Pancreas (tissue), 10 donors: ENCODE measurements around the gene SMARCD1. TPM values are rescaled to one million over a fixed set of nuclear protein-coding genes. Genes with fewer than 3 reads are reported as not detected.

Experiments
- ATAC-seq, 4 donors: fragments of 200-7000 bp; cut with Tn5 transposase; one replicate each; pipeline versions ENCODE4 v1.8.0 to v1.9.1; 2020; ENCODE audit warnings: mild to moderate bottlenecking in 4 of 4, moderate library complexity in 4 of 4
- DNase-seq, 6 donors: peaks; one replicate each; pipeline ENCODE4 v3.0.0-alpha.2; 2020
- FAIRE-seq: peaks from 2 replicates; lab custom pipeline; 2012; peaks lifted over from hg19 to GRCh38; lab: Jason Lieb, UNC
- H3K27ac ChIP-seq, 4 donors: fragments of 200-600 bp; sonication (generic); 1 replicate in 3 of 4; 2 replicates in 1 of 4; pipeline versions ENCODE4 v1.5.0 to v1.8.0; 2020
- H3K27me3 ChIP-seq, 4 donors: fragments of 200-600 bp; one replicate each; pipeline ENCODE4 v1.8.0; 2021
- H3K36me3 ChIP-seq, 3 donors: fragments of 200-600 bp; sonication (generic) in 1 of 3; one replicate each; pipeline versions ENCODE4 v1.5.0 to v1.8.0; 2020 to 2021
- H3K4me1 ChIP-seq, 3 donors: fragments of 200-600 bp; one replicate each; pipeline ENCODE4 v1.8.0; 2021
- H3K4me3 ChIP-seq, 4 donors: fragments of 200-600 bp; sonication (generic) in 2 of 4; one replicate each; pipeline versions ENCODE4 v1.5.0 to v1.8.0; 2020 to 2021
- H3K9me3 ChIP-seq, 4 donors: fragments of 200-600 bp; one replicate each; pipeline ENCODE4 v1.8.0; 2021
- CTCF ChIP-seq, 4 donors: fragments of 200-600 bp; sonication (generic) in 3 of 4; IDR thresholded peaks; one replicate each; pipeline versions ENCODE4 v1.5.0 to v1.8.0; 2021; ENCODE audit warnings: antibody characterized with exemption in 4 of 4
- WGBS, 2 donors: extraction: QIAGEN DNeasy Blood & Tissue Kit; methylation state at CpG; one replicate each; pipeline ENCODE4 v1.1.7; 2013; 5-methylcytosine and 5-hydroxymethylcytosine counted together
- intact Hi-C, 3 donors: fragments of 100-400 bp; cut with DNase I; formaldehyde crosslinking; loops; one replicate each; pipeline versions ENCODE4 v1.11.1 to v1.14.2; 2022
- polyA plus RNA-seq, 2 donors: library from polyadenylated mRNA; stranded (reverse); fragments of 200-250 nt; gene quantifications; one replicate each; pipeline ENCODE4 v1.2.3, GENCODE V29; 2013
- total RNA-seq, 6 donors: library from RNA; stranded (reverse); fragmentation: NEBNext Ultra II Directional in 4 of 6; extraction: Animal tissue kit (Norgen Biotek cat#: 25700) in 4 of 6; gene quantifications; one replicate each; pipeline versions ENCODE4 v1.2.1 to v1.2.4, GENCODE V29; 2021 to 2023
- donor health status: healthy with polysubstance abuse.
- donor health status: DM: no; HTN: no; CAD: no; lungs with moderate emphysema.
- donor health status: DM: no; HTN: no; CAD: no.
- donor health status: control.
- donor health status: control.
- donor health status: Bipolar disorder and iron deficiency.
- donor health status: DM: yes; HTN: yes; CAD: no.
- donor health status: DM: no; HTN: no; CAD: no.
- donor health status: DM: no; HTN: no; CAD: no.
- donor health status: DM: yes; HTN: yes; CAD: no.

SMARCD1 gene
- total and polyA plus RNA-seq, 8 donors = 12.5 to 22.8 (median 15.4) TPM

DNA sequence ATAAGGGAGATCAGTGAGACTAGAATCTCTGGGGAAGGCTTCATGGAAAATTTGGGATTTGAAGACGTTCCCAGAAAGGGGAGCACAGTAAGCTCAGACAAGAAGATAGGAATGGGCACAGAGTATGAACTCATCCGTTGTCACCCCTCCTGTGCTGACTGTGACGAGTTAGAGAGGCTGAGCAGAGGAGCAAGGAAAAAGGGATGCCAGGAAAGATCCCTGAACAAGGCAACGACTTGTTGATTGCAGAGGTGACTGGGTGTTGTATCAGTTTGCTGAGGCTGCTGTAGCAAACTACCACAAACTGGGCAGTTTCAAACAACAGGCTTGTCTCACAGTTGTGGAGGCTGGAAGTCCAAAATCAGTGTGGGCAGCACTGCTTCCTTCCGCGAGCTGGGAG is 12.8 kb downstream of the SMARCD1 start:
- peaks cover 8 to 66% (median 50%) of the 10 kb centered on the region in 3 donors for H3K36me3 ChIP-seq
- 88% methylated on average over 6 of the region's 6 CpGs for WGBS, 2 donors
- no peak for FAIRE-seq

GRCh38 chr12:50099302-50100008 is 14.3 kb downstream of the SMARCD1 start:
- DNase-seq (no peak), FAIRE-seq (no peak), ATAC-seq (no peak)
- Histone ChIP-seq H3K27me3 (no peaks in the 10 kb centered on the region), H3K9me3 (no peaks in the 10 kb centered on the region), H3K27ac (no peak overlapping the region), H3K4me3 (no peak overlapping the region), H3K4me1 (peaks cover 5 to 10% (median 5%) of the 10 kb centered on the region in 3 donors), H3K36me3 (peaks cover 8 to 54% (median 36%) of the 10 kb centered on the region in 3 donors)
- no peak for TF ChIP-seq CTCF (IDR thresholded peaks at IDR 0.05)
- WGBS, 2 donors = 83 to 91% methylated on average over 5 of the region's 5 CpGs
- intact Hi-C loops = loop anchor here in 1 of 3 donors (10.0 kb wide), 1 partner anchor 75 kb away; no protein-coding TSS in a partner anchor

More for the DNA sequence above, 12.8 kb downstream of the SMARCD1 start:
- no peak overlapping the region for H3K27ac ChIP-seq
- no peaks in the 10 kb centered on the region for H3K27me3 ChIP-seq
- TF ChIP-seq CTCF (IDR thresholded peaks at IDR 0.05) = no peak
- intact Hi-C loops = loop anchor here in 1 of 3 donors (10.0 kb wide), 1 partner anchor 77 kb away; no protein-coding TSS in a partner anchor
- DNase-seq = no peak
- H3K4me3 ChIP-seq = no peak overlapping the region
- no peaks in the 10 kb centered on the region for H3K4me1 ChIP-seq
- no peak for ATAC-seq
- no peaks in the 10 kb centered on the region for H3K9me3 ChIP-seq

GRCh38 chr12:50100561-50100960 is 15.4 kb downstream of the SMARCD1 start:
- Histone ChIP-seq H3K4me3 (no peak overlapping the region), H3K27ac (no peak overlapping the region), H3K27me3 (no peaks in the 10 kb centered on the region), H3K4me1 (peaks cover 5 to 10% (median 6%) of the 10 kb centered on the region in 3 donors), H3K9me3 (no peaks in the 10 kb centered on the region), H3K36me3 (peaks cover 8 to 43% (median 29%) of the 10 kb centered on the region in 3 donors)
- DNase-seq = no peak
- WGBS, 2 donors = 81 to 85% methylated on average over 3 of the region's 3 CpGs
- no peak for ATAC-seq
- no peak for TF ChIP-seq CTCF (IDR thresholded peaks at IDR 0.05)
- intact Hi-C loops = no loop called here
- FAIRE-seq = no peak

DNA sequence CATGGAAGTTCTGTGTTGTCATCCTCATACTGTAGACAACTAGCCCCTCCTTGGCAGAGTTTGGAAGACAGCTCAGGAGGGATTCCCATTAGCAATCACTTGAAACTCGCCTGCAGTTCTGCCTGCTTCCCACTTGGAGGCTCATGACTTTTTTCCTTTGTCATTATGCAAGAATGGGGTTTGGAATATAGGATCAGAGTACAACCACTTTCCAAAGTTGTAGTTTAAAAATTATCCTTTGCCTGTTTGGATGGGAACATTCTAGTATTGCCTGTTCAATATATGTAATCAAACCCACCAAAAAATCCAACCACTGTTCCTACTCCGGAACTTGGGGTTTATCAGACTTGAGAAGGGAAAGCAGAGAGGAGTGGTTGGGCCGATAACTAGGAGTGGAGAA is 16.5 kb downstream of the SMARCD1 start:
- TF ChIP-seq CTCF (IDR thresholded peaks at IDR 0.05) = peak in 1 of 4 donors; percentile 9
- no peaks in the 10 kb centered on the region for H3K27me3 ChIP-seq
- ATAC-seq = no peak
- no peak for DNase-seq
- H3K27ac ChIP-seq = no peak overlapping the region
- H3K9me3 ChIP-seq = no peaks in the 10 kb centered on the region
- H3K4me1 ChIP-seq = peaks cover 5 to 10% (median 6%) of the 10 kb centered on the region in 3 donors
- FAIRE-seq = no peak
- intact Hi-C loops = no loop called here
- no peak overlapping the region for H3K4me3 ChIP-seq
- WGBS, 2 donors = 60 to 70% methylated on average over 3 of the region's 3 CpGs
- peaks cover 3 to 32% (median 22%) of the 10 kb centered on the region in 3 donors for H3K36me3 ChIP-seq

DNA sequence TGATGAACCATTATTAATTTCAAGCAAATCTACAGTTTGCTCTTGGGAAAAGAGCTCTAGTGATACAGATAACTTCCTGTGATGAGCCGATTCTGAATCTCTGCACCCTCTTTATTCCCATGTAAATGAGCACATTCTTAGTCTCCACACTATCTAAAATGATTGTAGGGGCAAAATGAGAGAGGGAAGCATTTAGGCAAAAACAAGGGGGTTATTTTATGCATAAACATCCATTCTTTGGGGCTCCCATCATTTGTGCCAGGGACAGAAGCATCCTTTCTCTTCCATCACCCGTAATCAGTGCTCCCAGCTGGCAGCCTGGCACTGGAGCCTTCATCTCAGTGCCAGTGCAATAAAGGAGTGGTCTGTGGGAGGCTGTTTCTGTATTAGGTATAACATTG is 17.0 kb downstream of the SMARCD1 start:
- TF ChIP-seq CTCF (IDR thresholded peaks at IDR 0.05) = no peak
- 82 to 86% methylated on average over 2 of the region's 2 CpGs for WGBS, 2 donors
- FAIRE-seq (no peak), DNase-seq (no peak), ATAC-seq (no peak)
- intact Hi-C loops = no loop called here
- H3K4me1 ChIP-seq = peaks cover 5 to 10% (median 6%) of the 10 kb centered on the region in 3 donors
- H3K27ac ChIP-seq = no peak overlapping the region
- peaks cover 0 to 27% (median 18%) of the 10 kb centered on the region in 3 donors for H3K36me3 ChIP-seq
- H3K27me3 ChIP-seq = no peaks in the 10 kb centered on the region
- no peak overlapping the region for H3K4me3 ChIP-seq
- no peaks in the 10 kb centered on the region for H3K9me3 ChIP-seq
